Heart right ventricle (tissue), 16 donors: ENCODE measurements around the gene FRMD5. TPM values are rescaled to one million over a fixed set of nuclear protein-coding genes. Genes with fewer than 3 reads are reported as not detected.
"Not testable (repeated sequence)": the region's sequence is repeated elsewhere in the genome, so short reads cannot be mapped to it uniquely, and the experiment has no call there.

ENCODE experiments used
- ATAC-seq, 8 donors: fragments of 200-7000 bp; cut with Tn5 transposase; one replicate each; pipeline ENCODE4 v1.9.1; 2020; ENCODE audit warnings: mild to moderate bottlenecking in 8 of 8, moderate library complexity in 8 of 8, moderate number of reproducible peaks in 1 of 8
- DNase-seq, 2 donors: peaks; one replicate each; pipeline ENCODE4 v3.0.0-alpha.2; 2020
- H3K27ac ChIP-seq, 10 donors: fragments of 200-600 bp; sonication (generic) in 2 of 10; one replicate each; pipeline versions ENCODE4 v1.5.0 to v1.8.0; 2020 to 2022; ENCODE audit warnings: mild to moderate bottlenecking in 3 of 10
- H3K27me3 ChIP-seq, 7 donors: fragments of 200-600 bp; one replicate each; pipeline ENCODE4 v1.8.0; 2021 to 2022; ENCODE audit warnings: mild to moderate bottlenecking in 2 of 7
- H3K36me3 ChIP-seq, 9 donors: fragments of 200-600 bp; sonication (generic) in 1 of 9; one replicate each; pipeline versions ENCODE4 v1.5.0 to v1.8.0; 2020 to 2022; ENCODE audit warnings: mild to moderate bottlenecking in 2 of 9
- H3K4me1 ChIP-seq, 9 donors: fragments of 200-600 bp; sonication (generic) in 1 of 9; one replicate each; pipeline versions ENCODE4 v1.5.0 to v1.8.0; 2020 to 2022; ENCODE audit warnings: mild to moderate bottlenecking in 4 of 9
- H3K4me3 ChIP-seq, 10 donors: fragments of 200-600 bp; sonication (generic) in 2 of 10; one replicate each; pipeline versions ENCODE4 v1.5.0 to v1.8.0; 2020 to 2022; ENCODE audit warnings: mild to moderate bottlenecking in 7 of 10, moderate library complexity in 2 of 10
- H3K9me3 ChIP-seq, 11 donors: fragments of 200-600 bp in 10 of 11; sonication (generic) in 2 of 11; one replicate each; pipeline versions ENCODE4 v1.5.0 to v1.8.0; 2013 to 2022; ENCODE audit warnings: mild to moderate bottlenecking in 2 of 11, control low read depth in 1 of 11, moderate library complexity in 1 of 11
- WGBS, 2 donors: extraction: QIAGEN DNeasy Blood & Tissue Kit; methylation state at CpG; one replicate each; pipeline ENCODE4 v1.1.7; 2013; ENCODE audit warnings: inconsistent platforms in 1 of 2; 5-methylcytosine and 5-hydroxymethylcytosine counted together
- intact Hi-C, 10 donors: fragments of 100-400 bp; cut with DNase I; formaldehyde crosslinking; loops; one replicate each; pipeline versions ENCODE4 v1.11.1 to v1.14.2; 2022
- polyA plus RNA-seq, 2 donors: library from polyadenylated mRNA; stranded (reverse); fragments of 200-250 nt; gene quantifications; one replicate each; pipeline ENCODE4 v1.2.3, GENCODE V29; 2013
- total RNA-seq, 10 donors: library from RNA; stranded (reverse); fragmentation: NEBNext Ultra II Directional in 3 of 10; extraction: Animal tissue kit (Norgen Biotek cat#: 25700) in 3 of 10; gene quantifications; one replicate each; pipeline versions ENCODE4 v1.2.1 to v1.2.4, GENCODE V29; 2021 to 2023
- TF ChIP-seq, protein P1 (sequence below), 9 donors: fragments of 200-600 bp; sonication (generic) in 2 of 9; IDR thresholded peaks; one replicate each; pipeline versions ENCODE4 v1.5.0 to v1.8.0; 2021 to 2022; ENCODE audit warnings: antibody characterized with exemption in 9 of 9, mild to moderate bottlenecking in 5 of 9, moderate library complexity in 1 of 9
- donor health status: Arrhythmogenic right ventricular cardiomyopathy.
- donor health status: ischemic (EF 13 %, LVEDD 7.1; RV severe dilation, severe dysfunction).
- donor health status: healthy with polysubstance abuse.
- donor health status: DM: no; HTN: yes; CAD: no.
- donor health status: DM: no; HTN: no; CAD: no.
- donor health status: ischemic (EF 25% LVEDD 6.9; RV normal size, moderate dysfunction).
- donor health status: ischemic (EF 25% LVEDD 5.7; RV mildly dilated, moderate dysfunction).
- donor health status: healthy.
- donor health status: DM: yes; HTN: yes; CAD: no.
- donor health status: Ischemic cardiomyopathy.
- donor health status: ischemic (EF 35%, LVEDD 5.7; RV mildly dilated, moderate dysfunction).
- donor health status: nonischemic (EF 11% LVEDD 7.7; RV severe dilation, severe dysfunction).
- donor health status: DM: yes; HTN: yes; CAD: no.
- donor health status: PGD.
- donor health status: ischemic (EF 29% LVEDD 5.4; RV normal size, mild dysfunction).
- donor health status: nonischemic (EF 23%, LVEDD 6.1; RV moderate dilation, normal function).

FRMD5 gene
- total and polyA plus RNA-seq, 12 donors: 7.2 to 86.3 (median 55.3) TPM

DNA sequence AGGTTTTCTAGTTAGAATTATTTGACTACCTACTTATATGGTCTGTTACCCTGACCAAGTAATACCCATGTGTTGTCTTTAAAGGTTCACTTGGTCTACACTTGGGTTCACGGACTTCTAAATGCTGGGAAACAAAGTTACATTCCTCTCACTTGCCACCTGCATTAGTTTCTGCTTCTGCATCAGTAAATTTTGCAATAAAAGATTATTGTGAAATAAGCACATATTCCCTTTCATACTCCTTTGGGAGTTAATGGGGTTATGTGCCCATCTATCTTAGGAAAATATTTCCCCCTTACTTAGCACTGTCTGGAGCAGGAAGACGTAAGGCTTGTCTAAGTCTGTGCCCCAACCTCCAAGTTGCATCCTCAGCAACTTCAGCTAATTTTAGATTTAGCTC lies 160.7 kb downstream of the FRMD5 start:
- peaks cover 0 to 28% (median 15%) of the 10 kb centered on the region in 9 donors for H3K4me1 ChIP-seq
- no peak overlapping the region for H3K27ac ChIP-seq
- 67 to 69% methylated on average over 2 of the region's 2 CpGs for WGBS, 2 donors
- intact Hi-C loops: loop anchor here in 2 of 10 donors (10.0 kb wide), 2 partner anchors 120 to 130 kb away; no protein-coding TSS in a partner anchor
- no peaks in the 10 kb centered on the region for H3K9me3 ChIP-seq
- peaks cover 0 to 4% (median 0%) of the 10 kb centered on the region in 7 donors for H3K27me3 ChIP-seq
- TF ChIP-seq, protein P1, sequence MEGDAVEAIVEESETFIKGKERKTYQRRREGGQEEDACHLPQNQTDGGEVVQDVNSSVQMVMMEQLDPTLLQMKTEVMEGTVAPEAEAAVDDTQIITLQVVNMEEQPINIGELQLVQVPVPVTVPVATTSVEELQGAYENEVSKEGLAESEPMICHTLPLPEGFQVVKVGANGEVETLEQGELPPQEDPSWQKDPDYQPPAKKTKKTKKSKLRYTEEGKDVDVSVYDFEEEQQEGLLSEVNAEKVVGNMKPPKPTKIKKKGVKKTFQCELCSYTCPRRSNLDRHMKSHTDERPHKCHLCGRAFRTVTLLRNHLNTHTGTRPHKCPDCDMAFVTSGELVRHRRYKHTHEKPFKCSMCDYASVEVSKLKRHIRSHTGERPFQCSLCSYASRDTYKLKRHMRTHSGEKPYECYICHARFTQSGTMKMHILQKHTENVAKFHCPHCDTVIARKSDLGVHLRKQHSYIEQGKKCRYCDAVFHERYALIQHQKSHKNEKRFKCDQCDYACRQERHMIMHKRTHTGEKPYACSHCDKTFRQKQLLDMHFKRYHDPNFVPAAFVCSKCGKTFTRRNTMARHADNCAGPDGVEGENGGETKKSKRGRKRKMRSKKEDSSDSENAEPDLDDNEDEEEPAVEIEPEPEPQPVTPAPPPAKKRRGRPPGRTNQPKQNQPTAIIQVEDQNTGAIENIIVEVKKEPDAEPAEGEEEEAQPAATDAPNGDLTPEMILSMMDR (IDR thresholded peaks at IDR 0.05): no peak
- H3K4me3 ChIP-seq: no peak overlapping the region
- ATAC-seq: peak in 1 of 8 donors; percentile 5
- no peaks in the 10 kb centered on the region for H3K36me3 ChIP-seq
- DNase-seq: no peak

- Histone ChIP-seq H3K9me3 (no peaks in the 10 kb centered on the region), H3K27ac (no peak overlapping the region), H3K27me3 (peaks cover 0 to 3% (median 0%) of the 10 kb centered on the region in 7 donors), H3K4me3 (no peak overlapping the region), H3K36me3 (no peaks in the 10 kb centered on the region), H3K4me1 (peaks cover 0 to 32% (median 15%) of the 10 kb centered on the region in 9 donors)
- intact Hi-C loops: loop anchor here in 2 of 10 donors (10.0 kb wide), 2 partner anchors 119 to 129 kb away; no protein-coding TSS in a partner anchor
- ATAC-seq: no peak
- 86% methylated on average over 1 of the region's 1 CpG for WGBS, 2 donors
- TF ChIP-seq, protein P1 (IDR thresholded peaks at IDR 0.05): no peak
- DNase-seq: no peak
Observed at GRCh38 chr15:44033894-44034293, 161.2 kb downstream of the FRMD5 start.

DNA sequence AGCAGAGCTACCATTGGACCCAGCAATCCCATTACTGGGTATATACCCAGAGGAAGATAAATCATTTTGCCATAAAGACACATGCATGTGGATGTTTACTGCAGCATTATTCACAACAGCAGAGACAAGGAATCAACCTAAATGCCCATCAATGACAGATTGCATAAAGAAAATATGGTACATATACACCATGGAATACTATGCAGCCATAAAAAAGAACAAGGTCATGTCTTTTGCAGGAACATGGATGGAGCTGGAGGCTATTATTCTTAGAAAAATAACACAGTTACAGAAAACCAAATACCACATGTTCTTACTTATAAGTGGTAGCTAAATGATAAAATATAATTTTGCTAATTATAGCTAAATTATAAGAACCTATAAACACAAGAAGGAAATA lies 162.3 kb downstream of the FRMD5 start:
- not testable (repeated sequence) for H3K27me3 ChIP-seq, H3K9me3 ChIP-seq, H3K27ac ChIP-seq, H3K36me3 ChIP-seq, H3K4me3 ChIP-seq, DNase-seq, ATAC-seq
- intact Hi-C loops: loop anchor here in 2 of 10 donors (10.0 kb wide), 2 partner anchors 118 to 128 kb away; no protein-coding TSS in a partner anchor
- H3K4me1 ChIP-seq: peaks cover 0 to 42% (median 15%) of the 10 kb centered on the region in 9 donors

GRCh38 chr15:44029940-44030568 lies 165.0 kb downstream of the FRMD5 start:
- H3K27me3 ChIP-seq: no peaks in the 10 kb centered on the region
- WGBS, 2 donors: 53 to 60% methylated on average over 2 of the region's 2 CpGs
- TF ChIP-seq, protein P1 (IDR thresholded peaks at IDR 0.05): peak in 3 of 9 donors; percentile 8 to 34 (median 22)
- peaks cover 0 to 28% (median 10%) of the 10 kb centered on the region in 9 donors for H3K4me1 ChIP-seq
- no peaks in the 10 kb centered on the region for H3K9me3 ChIP-seq
- DNase-seq (no peak), ATAC-seq (peak in 3 of 8 donors; percentile 10 to 39 (median 25))
- intact Hi-C loops: loop anchor here in 2 of 10 donors (10.0 kb wide), 2 partner anchors 115 to 125 kb away; no protein-coding TSS in a partner anchor
- no peak overlapping the region for H3K4me3 ChIP-seq
- H3K27ac ChIP-seq: no peak overlapping the region
- no peaks in the 10 kb centered on the region for H3K36me3 ChIP-seq

DNA sequence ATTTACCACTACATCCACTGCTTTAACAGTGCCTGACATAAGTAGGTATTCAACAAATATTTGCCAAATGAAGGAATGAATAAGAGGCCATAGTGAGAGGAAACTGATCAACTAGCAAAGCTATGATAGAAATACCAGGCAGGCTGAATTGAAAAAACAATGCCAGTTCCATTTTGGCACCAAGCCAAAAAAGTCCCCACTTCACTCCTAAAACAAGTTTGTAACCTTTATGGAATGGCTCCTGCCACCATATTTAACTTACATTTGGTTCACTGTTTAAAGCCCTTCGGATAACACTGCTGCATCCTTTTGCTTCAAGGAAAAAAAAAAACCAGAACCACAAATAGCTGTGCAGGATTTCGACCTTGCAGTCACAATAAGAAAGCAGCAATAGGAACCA lies 166.1 kb downstream of the FRMD5 start:
- peaks cover 0 to 22% (median 5%) of the 10 kb centered on the region in 9 donors for H3K4me1 ChIP-seq
- ATAC-seq: no peak
- no peak overlapping the region for H3K27ac ChIP-seq
- H3K27me3 ChIP-seq: no peaks in the 10 kb centered on the region
- no peak for DNase-seq
- intact Hi-C loops: no loop called here
- TF ChIP-seq, protein P1 (IDR thresholded peaks at IDR 0.05): no peak
- H3K4me3 ChIP-seq: no peak overlapping the region
- no peaks in the 10 kb centered on the region for H3K9me3 ChIP-seq
- H3K36me3 ChIP-seq: no peaks in the 10 kb centered on the region
- 59 to 69% methylated on average over 2 of the region's 2 CpGs for WGBS, 2 donors
